ENCODE data around the gene COL27A1.

The COL27A1 gene

GRCh38 chr9:114344188-114344566 lies 188.8 kb downstream of the COL27A1 start:
- H3K9me3 ChIP-seq (ENCODE audit: insufficient read depth, low read length, severe bottlenecking) = no peaks in the 10 kb centered on the region
- H3K79me2 ChIP-seq (ENCODE audit: insufficient read depth, low read length) = no peaks in the 10 kb centered on the region
- TF ChIP-seq EZH2 (IDR thresholded peaks at IDR 0.05; ENCODE audit: borderline replicate concordance, low read depth, low read length, severe bottlenecking) = no peak
- TF ChIP-seq, protein P1, sequence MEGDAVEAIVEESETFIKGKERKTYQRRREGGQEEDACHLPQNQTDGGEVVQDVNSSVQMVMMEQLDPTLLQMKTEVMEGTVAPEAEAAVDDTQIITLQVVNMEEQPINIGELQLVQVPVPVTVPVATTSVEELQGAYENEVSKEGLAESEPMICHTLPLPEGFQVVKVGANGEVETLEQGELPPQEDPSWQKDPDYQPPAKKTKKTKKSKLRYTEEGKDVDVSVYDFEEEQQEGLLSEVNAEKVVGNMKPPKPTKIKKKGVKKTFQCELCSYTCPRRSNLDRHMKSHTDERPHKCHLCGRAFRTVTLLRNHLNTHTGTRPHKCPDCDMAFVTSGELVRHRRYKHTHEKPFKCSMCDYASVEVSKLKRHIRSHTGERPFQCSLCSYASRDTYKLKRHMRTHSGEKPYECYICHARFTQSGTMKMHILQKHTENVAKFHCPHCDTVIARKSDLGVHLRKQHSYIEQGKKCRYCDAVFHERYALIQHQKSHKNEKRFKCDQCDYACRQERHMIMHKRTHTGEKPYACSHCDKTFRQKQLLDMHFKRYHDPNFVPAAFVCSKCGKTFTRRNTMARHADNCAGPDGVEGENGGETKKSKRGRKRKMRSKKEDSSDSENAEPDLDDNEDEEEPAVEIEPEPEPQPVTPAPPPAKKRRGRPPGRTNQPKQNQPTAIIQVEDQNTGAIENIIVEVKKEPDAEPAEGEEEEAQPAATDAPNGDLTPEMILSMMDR (IDR thresholded peaks at IDR 0.05; ENCODE audit: borderline replicate concordance, extremely low read depth, low read length, poor library complexity, severe bottlenecking) = no peak
- H4K20me1 ChIP-seq (ENCODE audit: insufficient read depth, low read length) = 0 out of 2 replicates have a peak, but pooled peaks cover 3% of the 10 kb centered on the region
- H3K9ac ChIP-seq (ENCODE audit: low read depth, low read length) = no peak overlapping the region
- H2AFZ ChIP-seq (ENCODE audit: low read depth, low read length) = no peak overlapping the region
- no peak overlapping the region for H3K4me3 ChIP-seq (ENCODE audit: low read depth in 1 of 2, low read length in 2 of 2)
- no peak overlapping the region for H3K4me2 ChIP-seq (ENCODE audit: insufficient read depth, low read length)
- H3K27me3 ChIP-seq (ENCODE audit: insufficient read depth, low read length, poor library complexity) = no peaks in the 10 kb centered on the region
- no peak overlapping the region for H3K27ac ChIP-seq (ENCODE audit: low read length)
- ATAC-seq (ENCODE audit: insufficient read depth, low read depth) = no peak
- H3K4me1 ChIP-seq (ENCODE audit: insufficient read depth, low read length) = peaks cover 6% of the 10 kb centered on the region
- H3K36me3 ChIP-seq (ENCODE audit: insufficient read depth, low read length) = peaks cover 95% of the 10 kb centered on the region
- no peak for DNase-seq

- DNase-seq (no peak), ATAC-seq (ENCODE audit: insufficient read depth, low read depth) (no peak)
- Histone ChIP-seq H4K20me1 (ENCODE audit: insufficient read depth, low read length) (0 out of 2 replicates have a peak, but pooled peaks cover 3% of the 10 kb centered on the region), H3K79me2 (ENCODE audit: insufficient read depth, low read length) (no peaks in the 10 kb centered on the region), H3K4me1 (ENCODE audit: insufficient read depth, low read length) (peaks cover 12% of the 10 kb centered on the region), H3K27ac (ENCODE audit: low read length) (no peak overlapping the region), H3K4me3 (ENCODE audit: low read depth in 1 of 2, low read length in 2 of 2) (no peak overlapping the region), H3K36me3 (ENCODE audit: insufficient read depth, low read length) (peaks cover 95% of the 10 kb centered on the region), H2AFZ (ENCODE audit: low read depth, low read length) (no peak overlapping the region), H3K4me2 (ENCODE audit: insufficient read depth, low read length) (no peak overlapping the region), H3K9me3 (ENCODE audit: insufficient read depth, low read length, severe bottlenecking) (no peaks in the 10 kb centered on the region), H3K9ac (ENCODE audit: low read depth, low read length) (no peak overlapping the region), H3K27me3 (ENCODE audit: insufficient read depth, low read length, poor library complexity) (no peaks in the 10 kb centered on the region)
- no peak for TF ChIP-seq EZH2 (IDR thresholded peaks at IDR 0.05; ENCODE audit: borderline replicate concordance, low read depth, low read length, severe bottlenecking)
- TF ChIP-seq, protein P1 (IDR thresholded peaks at IDR 0.05; ENCODE audit: borderline replicate concordance, extremely low read depth, low read length, poor library complexity, severe bottlenecking) = no peak
Measured at GRCh38 chr9:114344692-114345091, 189.4 kb downstream of the COL27A1 start.

- TF ChIP-seq, protein P1 (IDR thresholded peaks at IDR 0.05; ENCODE audit: borderline replicate concordance, extremely low read depth, low read length, poor library complexity, severe bottlenecking) = no peak
- TF ChIP-seq EZH2 (IDR thresholded peaks at IDR 0.05; ENCODE audit: borderline replicate concordance, low read depth, low read length, severe bottlenecking) = no peak
- DNase-seq (no peak), ATAC-seq (ENCODE audit: insufficient read depth, low read depth) (no peak)
- Histone ChIP-seq H3K9ac (ENCODE audit: low read depth, low read length) (no peak overlapping the region), H2AFZ (ENCODE audit: low read depth, low read length) (no peak overlapping the region), H3K27me3 (ENCODE audit: insufficient read depth, low read length, poor library complexity) (no peaks in the 10 kb centered on the region), H4K20me1 (ENCODE audit: insufficient read depth, low read length) (0 out of 2 replicates have a peak, but pooled peaks cover 3% of the 10 kb centered on the region), H3K36me3 (ENCODE audit: insufficient read depth, low read length) (peaks cover 95% of the 10 kb centered on the region), H3K4me3 (ENCODE audit: low read depth in 1 of 2, low read length in 2 of 2) (no peak overlapping the region), H3K4me2 (ENCODE audit: insufficient read depth, low read length) (no peak overlapping the region), H3K9me3 (ENCODE audit: insufficient read depth, low read length, severe bottlenecking) (no peaks in the 10 kb centered on the region), H3K4me1 (ENCODE audit: insufficient read depth, low read length) (peaks cover 19% of the 10 kb centered on the region), H3K27ac (ENCODE audit: low read length) (no peak overlapping the region), H3K79me2 (ENCODE audit: insufficient read depth, low read length) (no peaks in the 10 kb centered on the region)
Measured at GRCh38 chr9:114345493-114346065, 190.2 kb downstream of the COL27A1 start.
